PFSK-1 (cell line): Measurements from ENCODE around the gene PRSS3.

ENCODE experiments used
- FOXP2 ChIP-seq: optimal IDR thresholded peaks from 2 replicates; pipeline ENCODE3; 2011; ENCODE audit warnings: borderline replicate concordance, control low read depth, inconsistent platforms; ENCODE audit not compliant: insufficient read depth; ENCODE audit errors: extremely low read length, extremely low read depth
- POLR2AphosphoS5 ChIP-seq: IDR thresholded peaks from 2 replicates; pipeline ENCODE4 v1.6.1; 2012; ENCODE audit warnings: low read depth, mild to moderate bottlenecking, control low read depth, low read length, moderate library complexity
- SIN3A ChIP-seq: IDR thresholded peaks from 2 replicates; pipeline ENCODE4 v1.6.1; 2012; ENCODE audit warnings: mild to moderate bottlenecking, low read length, moderate library complexity, borderline replicate concordance; ENCODE audit not compliant: insufficient read depth
- TAF1 ChIP-seq: IDR thresholded peaks from 2 replicates; pipeline ENCODE4 v1.6.1; 2012; ENCODE audit warnings: low read length, control low read depth, borderline replicate concordance; ENCODE audit not compliant: insufficient read depth
- TF ChIP-seq, protein P1 (sequence below), 2 experiments: IDR thresholded peaks; 2 replicates each; pipeline versions ENCODE4 v1.6.1 to v1.8.0; 2011 to 2012; ENCODE audit warnings: low read depth in 2 of 2, low read length in 2 of 2, control low read depth in 1 of 2, inconsistent platforms in 1 of 2, mild to moderate bottlenecking in 1 of 2, moderate library complexity in 1 of 2; ENCODE audit not compliant: insufficient read depth in 1 of 2

The PRSS3 gene

GRCh38 chr9:33780276-33780675 is 15.1 kb upstream of the PRSS3 start:
- TF ChIP-seq FOXP2 (no peak), POLR2AphosphoS5 (no peak), TAF1 (no peak)
- TF ChIP-seq, protein P1, sequence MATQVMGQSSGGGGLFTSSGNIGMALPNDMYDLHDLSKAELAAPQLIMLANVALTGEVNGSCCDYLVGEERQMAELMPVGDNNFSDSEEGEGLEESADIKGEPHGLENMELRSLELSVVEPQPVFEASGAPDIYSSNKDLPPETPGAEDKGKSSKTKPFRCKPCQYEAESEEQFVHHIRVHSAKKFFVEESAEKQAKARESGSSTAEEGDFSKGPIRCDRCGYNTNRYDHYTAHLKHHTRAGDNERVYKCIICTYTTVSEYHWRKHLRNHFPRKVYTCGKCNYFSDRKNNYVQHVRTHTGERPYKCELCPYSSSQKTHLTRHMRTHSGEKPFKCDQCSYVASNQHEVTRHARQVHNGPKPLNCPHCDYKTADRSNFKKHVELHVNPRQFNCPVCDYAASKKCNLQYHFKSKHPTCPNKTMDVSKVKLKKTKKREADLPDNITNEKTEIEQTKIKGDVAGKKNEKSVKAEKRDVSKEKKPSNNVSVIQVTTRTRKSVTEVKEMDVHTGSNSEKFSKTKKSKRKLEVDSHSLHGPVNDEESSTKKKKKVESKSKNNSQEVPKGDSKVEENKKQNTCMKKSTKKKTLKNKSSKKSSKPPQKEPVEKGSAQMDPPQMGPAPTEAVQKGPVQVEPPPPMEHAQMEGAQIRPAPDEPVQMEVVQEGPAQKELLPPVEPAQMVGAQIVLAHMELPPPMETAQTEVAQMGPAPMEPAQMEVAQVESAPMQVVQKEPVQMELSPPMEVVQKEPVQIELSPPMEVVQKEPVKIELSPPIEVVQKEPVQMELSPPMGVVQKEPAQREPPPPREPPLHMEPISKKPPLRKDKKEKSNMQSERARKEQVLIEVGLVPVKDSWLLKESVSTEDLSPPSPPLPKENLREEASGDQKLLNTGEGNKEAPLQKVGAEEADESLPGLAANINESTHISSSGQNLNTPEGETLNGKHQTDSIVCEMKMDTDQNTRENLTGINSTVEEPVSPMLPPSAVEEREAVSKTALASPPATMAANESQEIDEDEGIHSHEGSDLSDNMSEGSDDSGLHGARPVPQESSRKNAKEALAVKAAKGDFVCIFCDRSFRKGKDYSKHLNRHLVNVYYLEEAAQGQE (IDR thresholded peaks at IDR 0.05; ENCODE audit: insufficient read depth in 1 of 2, low read depth in 2 of 2, low read length in 2 of 2), result no peak

GRCh38 chr9:33781736-33782135 is 13.6 kb upstream of the PRSS3 start:
- no peak for TF ChIP-seq TAF1
- TF ChIP-seq SIN3A, result no peak
- TF ChIP-seq, protein P1 (IDR thresholded peaks at IDR 0.05; ENCODE audit: insufficient read depth in 1 of 2, low read depth in 2 of 2, low read length in 2 of 2), result no peak
- no peak for TF ChIP-seq POLR2AphosphoS5
- no peak for TF ChIP-seq FOXP2

DNA sequence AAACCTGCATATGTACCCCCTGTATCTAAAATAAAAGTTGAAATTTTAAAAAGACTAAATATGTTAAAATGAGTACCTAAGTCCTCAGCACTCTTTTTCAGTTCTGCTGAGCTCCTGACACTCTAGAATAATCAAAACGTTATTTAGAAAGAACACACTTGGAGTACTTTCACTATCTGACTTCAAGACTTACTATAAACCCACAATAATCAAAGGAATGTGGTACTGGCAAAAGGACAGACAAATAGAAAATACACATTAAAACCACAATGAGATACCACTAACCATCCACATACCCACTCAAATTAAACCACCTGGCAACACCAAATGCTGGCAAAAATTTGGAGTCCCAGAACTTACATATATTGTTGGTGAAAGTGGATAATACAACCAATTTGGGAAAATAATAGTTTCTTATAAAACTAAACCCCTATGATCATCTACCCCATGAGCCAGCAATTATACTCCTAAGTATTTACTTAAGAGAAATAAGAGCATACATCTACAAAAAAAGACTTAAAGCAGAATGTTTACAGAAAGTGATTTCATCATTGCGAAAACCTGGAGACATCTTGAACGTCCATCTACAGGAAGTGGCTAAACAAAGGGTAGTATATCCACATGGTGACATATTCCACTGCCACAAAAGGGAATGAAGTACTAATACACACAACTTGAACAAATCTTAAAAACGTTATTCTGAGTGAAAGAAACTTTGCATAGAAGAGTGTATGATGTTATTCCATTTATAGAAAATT is 12.8 kb upstream of the PRSS3 start:
- TF ChIP-seq SIN3A (no peak), POLR2AphosphoS5 (no peak)

- TF ChIP-seq TAF1 (no peak), SIN3A (no peak), POLR2AphosphoS5 (no peak), FOXP2 (no peak)
- TF ChIP-seq, protein P1 (IDR thresholded peaks at IDR 0.05; ENCODE audit: insufficient read depth in 1 of 2, low read depth in 2 of 2, low read length in 2 of 2), result no peak
These were observed 9.4 kb upstream of the PRSS3 start for GRCh38 chr9:33785914-33786313.

DNA sequence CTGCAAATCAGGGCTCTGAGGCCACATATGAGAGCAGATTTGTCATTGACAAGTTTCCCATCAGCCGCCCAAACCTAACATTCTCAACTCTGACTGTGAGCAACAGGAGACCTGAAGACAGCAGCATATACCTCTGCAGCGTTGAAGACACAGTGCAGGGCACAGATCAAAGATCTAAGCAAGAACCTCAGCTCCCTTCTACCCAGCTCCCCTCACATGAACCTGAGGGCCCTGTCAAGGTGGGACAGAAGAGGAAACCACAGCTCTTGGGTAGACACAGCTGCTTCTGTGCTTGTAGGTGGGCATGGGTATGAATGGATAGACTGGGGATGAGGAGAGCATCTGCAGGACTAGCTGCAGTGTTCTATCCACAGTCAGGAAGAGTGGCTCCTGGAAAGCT is 8.7 kb upstream of the PRSS3 start:
- TF ChIP-seq SIN3A (no peak), FOXP2 (no peak), POLR2AphosphoS5 (no peak), TAF1 (no peak)
- TF ChIP-seq, protein P1 (IDR thresholded peaks at IDR 0.05; ENCODE audit: insufficient read depth in 1 of 2, low read depth in 2 of 2, low read length in 2 of 2), result no peak
